A549 (cell line): Measurements from ENCODE around the gene DCUN1D4. TPM values are rescaled to one million over a fixed set of nuclear protein-coding genes. Genes with fewer than 3 reads are reported as not detected.

Experiments used
- ATAC-seq, 2 experiments: fragments of 200-7000 bp in 1 of 2; fragments of >200 bp in 1 of 2; cut with Nextera tagmentation in 1 of 2; cut with Tn5 transposase in 1 of 2; 3 replicates each; pipeline versions ENCODE4 v1.8.0 to v1.9.1; 2018 to 2020; ENCODE audit warnings: mild to moderate bottlenecking in 1 of 2, moderate library complexity in 1 of 2
- CTCF ChIA-PET: fragments of 300-600 bp; sonication (Branson Sonifier 250); formaldehyde crosslinking; extraction: SDS; loops from one replicate; lab custom pipeline; 2021; ENCODE audit warnings: antibody characterized with exemption, inconsistent platforms; lab: Yijun Ruan, JAX
- POLR2A ChIA-PET: fragments of 350-600 bp; formaldehyde crosslinking; extraction: SDS; loops from one replicate; lab custom pipeline; 2021; ENCODE audit warnings: antibody characterized with exemption, inconsistent platforms; lab: Yijun Ruan, JAX
- DNase-seq, 2 experiments: peaks; one replicate each; pipeline versions ENCODE4 v3.0.0 to v3.0.0-alpha.2; 2011 to 2016; ENCODE audit warnings: low read depth in 1 of 2, low spot score in 1 of 2
- FAIRE-seq: peaks from 2 replicates; lab custom pipeline; 2011; peaks lifted over from hg19 to GRCh38; lab: Jason Lieb, UNC
- H3K27ac ChIP-seq, 2 experiments: fragments of >200 bp; sonication (Bioruptor Twin); formaldehyde crosslinking; 3 replicates each; pipeline ENCODE4 v1.5.1; 2016 to 2017
- H3K4me1 ChIP-seq: fragments of >200 bp; sonication (Bioruptor Twin); formaldehyde crosslinking; 3 replicates; pipeline ENCODE4 v1.6.1; 2016
- H3K4me2 ChIP-seq: fragments of >200 bp; sonication (Bioruptor Twin); formaldehyde crosslinking; 3 replicates; pipeline ENCODE4 v1.6.1; 2016
- H3K4me3 ChIP-seq: fragments of >200 bp; sonication (Bioruptor Twin); formaldehyde crosslinking; 3 replicates; pipeline ENCODE4 v1.5.1; 2016
- H3K9me3 ChIP-seq: fragments of >200 bp; sonication (Bioruptor Twin); formaldehyde crosslinking; 3 replicates; pipeline ENCODE4 v1.6.1; 2016
- CBX2 ChIP-seq: fragments of 200-600 bp; sonication (generic); IDR thresholded peaks from 2 replicates; pipeline ENCODE4 v1.6.1; 2016; ENCODE audit warnings: low read depth, mild to moderate bottlenecking, borderline replicate concordance
- ESRRA ChIP-seq: fragments of 150-350 bp; IDR thresholded peaks from 2 replicates; pipeline ENCODE4 v1.6.1; 2014; ENCODE audit warnings: mild to moderate bottlenecking, low read length, borderline replicate concordance
- GATA3 ChIP-seq: IDR thresholded peaks from 2 replicates; pipeline ENCODE4 v1.6.1; 2012; ENCODE audit warnings: borderline replicate concordance
- JUNB ChIP-seq: fragments of >200 bp; sonication (Bioruptor Twin); formaldehyde crosslinking; IDR thresholded peaks from 2 replicates; pipeline ENCODE4 v1.6.1; 2016
- KDM1A ChIP-seq: fragments of 200-600 bp; sonication (generic); IDR thresholded peaks from 2 replicates; pipeline ENCODE4 v1.6.1; 2016; ENCODE audit warnings: low read depth, mild to moderate bottlenecking
- NR3C1 ChIP-seq: fragments of >200 bp; sonication (Bioruptor Twin); formaldehyde crosslinking; IDR thresholded peaks from 3 replicates; pipeline ENCODE4 v1.6.1; 2017
- PHF8 ChIP-seq: fragments of 200-600 bp; sonication (generic); IDR thresholded peaks from 2 replicates; pipeline ENCODE4 v1.6.1; 2016; ENCODE audit warnings: low read depth, mild to moderate bottlenecking, antibody characterized with exemption, moderate library complexity, borderline replicate concordance
- RARB ChIP-seq: fragments of 250-450 bp; sonication (Bioruptor Pico); IDR thresholded peaks from 2 replicates; pipeline ENCODE4 v1.8.0; 2021; ENCODE audit warnings: mild to moderate bottlenecking, moderate library complexity
- ZC3H11A ChIP-seq: fragments of 450-650 bp; IDR thresholded peaks from 2 replicates; pipeline ENCODE4 v1.6.1; 2014; ENCODE audit warnings: antibody characterized with exemption, mild to moderate bottlenecking
- WGBS: methylation state at CpG from one replicate; pipeline ENCODE4 v1.1.6; 2017; ENCODE audit errors: missing lambda C conversion rate; 5-methylcytosine and 5-hydroxymethylcytosine counted together
- polyA plus RNA-seq, 4 experiments: library from polyadenylated mRNA; depleted of rRNA in 3 of 4; stranded (reverse); fragments of >200 nt; fragmentation: RNase III in 1 of 4; extraction: RNeasy Plus Mini Kit Qiagen cat#74134 plus additional on column Dnase treatment in 1 of 4; gene quantifications; 2 replicates in 3 of 4; 3 replicates in 1 of 4; pipeline ENCODE4 v1.2.3, GENCODE V29; 2011 to 2017
- TF ChIP-seq, protein P1 (sequence below): fragments of >200 bp; sonication (Bioruptor Twin); formaldehyde crosslinking; IDR thresholded peaks from 3 replicates; pipeline ENCODE4 v1.6.1; 2016
- TF ChIP-seq, protein P2 (sequence below): fragments of >200 bp; sonication (Bioruptor Twin); formaldehyde crosslinking; IDR thresholded peaks from 2 replicates; pipeline ENCODE4 v1.6.1; 2016
- TF ChIP-seq, protein P3 (sequence below): fragments of 150-350 bp; IDR thresholded peaks from 2 replicates; pipeline ENCODE4 v1.6.1; 2014; ENCODE audit warnings: low read depth, mild to moderate bottlenecking, low read length

DCUN1D4 gene
- polyA plus RNA-seq, 2 of the 4 experiments (the other 2 are of a cell fraction) = 25.2 to 65.0 TPM

DNA sequence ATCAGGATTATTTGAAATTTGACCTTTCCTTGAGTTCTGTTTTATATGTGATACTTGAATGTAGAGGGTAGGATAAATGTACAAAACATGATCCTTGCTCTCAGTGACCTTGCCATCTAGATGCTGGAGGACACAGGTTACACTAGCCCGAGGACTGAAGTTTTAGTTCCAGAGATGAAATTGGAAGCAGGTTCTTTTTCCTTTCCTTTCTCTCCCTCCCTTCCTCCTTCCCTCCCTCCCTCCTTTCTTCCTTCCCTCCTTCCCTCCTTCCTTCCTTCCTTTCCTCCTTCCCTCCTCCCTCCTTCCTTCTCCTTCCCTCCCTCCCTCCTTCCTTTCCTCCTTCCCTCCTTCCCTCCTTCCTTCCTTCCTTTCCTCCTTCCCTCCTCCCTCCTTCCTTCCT is 122.9 kb downstream of the DCUN1D4 start:
- H3K4me3 ChIP-seq = no peak overlapping the region
- ATAC-seq = no peak
- H3K27ac ChIP-seq = no peak overlapping the region
- TF ChIP-seq ESRRA (no peak), JUNB (no peak), PHF8 (no peak), CBX2 (no peak), NR3C1 (no peak), KDM1A (no peak), ZC3H11A (no peak), GATA3 (no peak), RARB (CRISPR knock-in tag) (no peak)
- TF ChIP-seq, protein P1, sequence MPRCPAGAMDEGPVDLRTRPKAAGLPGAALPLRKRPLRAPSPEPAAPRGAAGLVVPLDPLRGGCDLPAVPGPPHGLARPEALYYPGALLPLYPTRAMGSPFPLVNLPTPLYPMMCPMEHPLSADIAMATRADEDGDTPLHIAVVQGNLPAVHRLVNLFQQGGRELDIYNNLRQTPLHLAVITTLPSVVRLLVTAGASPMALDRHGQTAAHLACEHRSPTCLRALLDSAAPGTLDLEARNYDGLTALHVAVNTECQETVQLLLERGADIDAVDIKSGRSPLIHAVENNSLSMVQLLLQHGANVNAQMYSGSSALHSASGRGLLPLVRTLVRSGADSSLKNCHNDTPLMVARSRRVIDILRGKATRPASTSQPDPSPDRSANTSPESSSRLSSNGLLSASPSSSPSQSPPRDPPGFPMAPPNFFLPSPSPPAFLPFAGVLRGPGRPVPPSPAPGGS = no peak
- TF ChIP-seq, protein P2, sequence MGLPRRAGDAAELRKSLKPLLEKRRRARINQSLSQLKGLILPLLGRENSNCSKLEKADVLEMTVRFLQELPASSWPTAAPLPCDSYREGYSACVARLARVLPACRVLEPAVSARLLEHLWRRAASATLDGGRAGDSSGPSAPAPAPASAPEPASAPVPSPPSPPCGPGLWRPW = no peak
- TF ChIP-seq, protein P3, sequence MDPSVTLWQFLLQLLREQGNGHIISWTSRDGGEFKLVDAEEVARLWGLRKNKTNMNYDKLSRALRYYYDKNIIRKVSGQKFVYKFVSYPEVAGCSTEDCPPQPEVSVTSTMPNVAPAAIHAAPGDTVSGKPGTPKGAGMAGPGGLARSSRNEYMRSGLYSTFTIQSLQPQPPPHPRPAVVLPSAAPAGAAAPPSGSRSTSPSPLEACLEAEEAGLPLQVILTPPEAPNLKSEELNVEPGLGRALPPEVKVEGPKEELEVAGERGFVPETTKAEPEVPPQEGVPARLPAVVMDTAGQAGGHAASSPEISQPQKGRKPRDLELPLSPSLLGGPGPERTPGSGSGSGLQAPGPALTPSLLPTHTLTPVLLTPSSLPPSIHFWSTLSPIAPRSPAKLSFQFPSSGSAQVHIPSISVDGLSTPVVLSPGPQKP = no peak
- TF ChIP-seq, all 56 proteins: peak for 0
- ChIA-PET CTCF (no interaction called here), POLR2A (no interaction called here)
- WGBS = 4% methylated on average over 1 of the region's 1 CpG
- Histone ChIP-seq H3K9me3 (no peaks in the 10 kb centered on the region), H3K4me1 (no peaks in the 10 kb centered on the region), H3K4me2 (no peak overlapping the region)
- DNase-seq (no peak), FAIRE-seq (no peak)

Other genes with a start within 250 kb of the DCUN1D4 start
- gene LRRC66, start 177.2 kb downstream of the DCUN1D4 start, polyA plus RNA-seq (2011; rRNA removed) = 0.18 and 0.19 TPM in 2 replicates
- 0.12 to 0.21 TPM (median 0.17 TPM) in 3 replicates for gene LRRC66, start 177.2 kb downstream of the DCUN1D4 start, polyA plus RNA-seq (2017; fragmentation: RNase III; extraction: RNeasy Plus Mini Kit Qiagen cat#74134 plus additional on column Dnase treatment)
- gene SGCB, start 195.1 kb downstream of the DCUN1D4 start, polyA plus RNA-seq (2011; rRNA removed) = 21.5 and 25.1 TPM in 2 replicates
- gene SGCB, start 195.1 kb downstream of the DCUN1D4 start, polyA plus RNA-seq (2017; fragmentation: RNase III; extraction: RNeasy Plus Mini Kit Qiagen cat#74134 plus additional on column Dnase treatment) = 19.9 to 22.6 TPM (median 20.9 TPM) in 3 replicates
- gene SPATA18, start 208.2 kb downstream of the DCUN1D4 start, polyA plus RNA-seq (2011; rRNA removed) = 6.7 and 7.8 TPM in 2 replicates
- gene SPATA18, start 208.2 kb downstream of the DCUN1D4 start, polyA plus RNA-seq (2017; fragmentation: RNase III; extraction: RNeasy Plus Mini Kit Qiagen cat#74134 plus additional on column Dnase treatment) = 4.3 to 5.3 TPM (median 4.4 TPM) in 3 replicates